Trophoblast cell (in vitro differentiated cells and primary cell): ENCODE results near the gene LDLRAP1.

Experiments used
- DNase-seq, 2 donors: peaks; one replicate each; pipeline ENCODE4 v3.0.0-alpha.2; 2016
- H2AFZ ChIP-seq: 2 replicates; pipeline ENCODE4 v1.6.1; 2013; ENCODE audit warnings: low read length, moderate library complexity, mild to moderate bottlenecking; ENCODE audit not compliant: insufficient read depth, poor library complexity
- H2AK5ac ChIP-seq: 2 replicates; pipeline ENCODE4 v1.6.1; 2013; ENCODE audit warnings: mild to moderate bottlenecking, low read length
- H2BK120ac ChIP-seq: 2 replicates; pipeline ENCODE4 v1.6.1; 2013; ENCODE audit warnings: low read length, mild to moderate bottlenecking, moderate library complexity; ENCODE audit not compliant: insufficient read depth, poor library complexity
- H2BK12ac ChIP-seq: 2 replicates; pipeline ENCODE4 v1.6.1; 2013; ENCODE audit warnings: mild to moderate bottlenecking, low read length, moderate library complexity
- H2BK5ac ChIP-seq: 2 replicates; pipeline ENCODE4 v1.6.1; 2013; ENCODE audit warnings: low read length, low read depth, moderate library complexity, mild to moderate bottlenecking; ENCODE audit not compliant: poor library complexity
- H3K14ac ChIP-seq: 2 replicates; pipeline ENCODE4 v1.6.1; 2013; ENCODE audit warnings: mild to moderate bottlenecking, low read length
- H3K18ac ChIP-seq: 2 replicates; pipeline ENCODE4 v1.6.1; 2013; ENCODE audit warnings: mild to moderate bottlenecking, low read length
- H3K23ac ChIP-seq: 2 replicates; pipeline ENCODE4 v1.6.1; 2013; ENCODE audit warnings: low read length
- H3K27ac ChIP-seq: 2 replicates; pipeline ENCODE4 v1.5.1; 2013; ENCODE audit warnings: low read depth, mild to moderate bottlenecking, inconsistent platforms, low read length, moderate library complexity
- H3K27me3 ChIP-seq: 2 replicates; pipeline ENCODE4 v1.6.1; 2013; ENCODE audit warnings: inconsistent platforms, mild to moderate bottlenecking, low read length, moderate library complexity; ENCODE audit not compliant: insufficient read depth
- H3K36me3 ChIP-seq, 2 experiments: 1 replicate in 1 of 2; 2 replicates in 1 of 2; pipeline ENCODE4 v1.6.1; 2013; ENCODE audit warnings: low read length in 2 of 2, mild to moderate bottlenecking in 2 of 2, moderate library complexity in 1 of 2; ENCODE audit not compliant: insufficient read depth in 2 of 2, control insufficient read depth in 1 of 2
- H3K4ac ChIP-seq: 2 replicates; pipeline ENCODE4 v1.6.1; 2013; ENCODE audit warnings: low read depth, mild to moderate bottlenecking, low read length, moderate library complexity
- H3K4me1 ChIP-seq, 2 experiments: 1 replicate in 1 of 2; 2 replicates in 1 of 2; pipeline ENCODE4 v1.6.1; 2013; ENCODE audit warnings: low read length in 2 of 2, mild to moderate bottlenecking in 2 of 2, moderate library complexity in 1 of 2; ENCODE audit not compliant: insufficient read depth in 2 of 2, control insufficient read depth in 1 of 2
- H3K4me2 ChIP-seq: 2 replicates; pipeline ENCODE4 v1.6.1; 2013; ENCODE audit warnings: inconsistent platforms, mild to moderate bottlenecking, low read length, moderate library complexity
- H3K4me3 ChIP-seq: 2 replicates; pipeline ENCODE4 v1.5.1; 2013; ENCODE audit warnings: mild to moderate bottlenecking, low read depth, low read length, inconsistent platforms
- H3K79me1 ChIP-seq: one replicate; pipeline ENCODE4 v1.6.1; 2013; ENCODE audit warnings: low read length
- H3K79me2 ChIP-seq: 2 replicates; pipeline ENCODE4 v1.6.1; 2013; ENCODE audit warnings: low read length, mild to moderate bottlenecking; ENCODE audit not compliant: control insufficient read depth, insufficient read depth, poor library complexity
- H3K9ac ChIP-seq: 2 replicates; pipeline ENCODE4 v1.6.1; 2013; ENCODE audit warnings: mild to moderate bottlenecking, low read length
- H3K9me3 ChIP-seq: 2 replicates; pipeline ENCODE4 v1.6.1; 2013; ENCODE audit warnings: low read depth, mild to moderate bottlenecking, control low read depth, inconsistent platforms, low read length; ENCODE audit not compliant: insufficient read depth
- H4K12ac ChIP-seq: 2 replicates; pipeline ENCODE4 v1.6.1; 2013; ENCODE audit warnings: low read depth, mild to moderate bottlenecking, low read length, moderate library complexity
- H4K8ac ChIP-seq: 2 replicates; pipeline ENCODE4 v1.6.1; 2013; ENCODE audit warnings: low read depth, mild to moderate bottlenecking, low read length, moderate library complexity
- H4K91ac ChIP-seq: one replicate; pipeline ENCODE4 v1.6.1; 2013; ENCODE audit warnings: low read depth, mild to moderate bottlenecking, low read length, moderate library complexity
- WGBS: extraction: QIAGEN DNeasy Blood & Tissue Kit; methylation state at CpG from one replicate; pipeline ENCODE4 v1.1.7; 2013; ENCODE audit warnings: missing lambda C conversion rate; ENCODE audit not compliant: insufficient read length, insufficient coverage; ENCODE audit errors: extremely low coverage; 5-methylcytosine and 5-hydroxymethylcytosine counted together

The LDLRAP1 gene

GRCh38 chr1:25517476-25518394 is 25.7 kb upstream of the LDLRAP1 start:
- no peak overlapping the region for H4K12ac ChIP-seq
- no peak overlapping the region for H3K23ac ChIP-seq
- H3K27ac ChIP-seq = no peak overlapping the region
- H3K9me3 ChIP-seq = peaks cover 4% of the 10 kb centered on the region
- H3K4me1 ChIP-seq = no peaks in the 10 kb centered on the region
- H3K4me3 ChIP-seq = no peak overlapping the region
- no peak overlapping the region for H3K4ac ChIP-seq
- H3K9ac ChIP-seq = no peak overlapping the region
- no peak overlapping the region for H2BK5ac ChIP-seq
- H2BK120ac ChIP-seq = no peak overlapping the region
- no peaks in the 10 kb centered on the region for H3K27me3 ChIP-seq
- no peak overlapping the region for H3K4me2 ChIP-seq
- DNase-seq = peak in 1 of 2 donors; percentile 30
- H4K8ac ChIP-seq = no peak overlapping the region
- no peak overlapping the region for H3K14ac ChIP-seq
- no peak overlapping the region for H4K91ac ChIP-seq
- H2AK5ac ChIP-seq = no peak overlapping the region
- H3K36me3 ChIP-seq = no peaks in the 10 kb centered on the region
- H3K18ac ChIP-seq = no peak overlapping the region
- whole genome bisulfite sequencing = no CpG with 5 or more reads among the region's 33 CpGs
- H2AFZ ChIP-seq = no peak overlapping the region
- no peaks in the 10 kb centered on the region for H3K79me1 ChIP-seq
- H2BK12ac ChIP-seq = no peak overlapping the region
- H3K79me2 ChIP-seq = no peaks in the 10 kb centered on the region

GRCh38 chr1:25519624-25520023 is 23.8 kb upstream of the LDLRAP1 start:
- Histone ChIP-seq H2BK5ac (no peak overlapping the region), H3K4me2 (no peak overlapping the region), H2AFZ (no peak overlapping the region), H3K79me2 (no peaks in the 10 kb centered on the region), H3K4me3 (no peak overlapping the region), H4K12ac (no peak overlapping the region), H4K91ac (no peak overlapping the region), H3K27ac (no peak overlapping the region), H3K36me3 (no peaks in the 10 kb centered on the region), H3K9me3 (peaks cover 4% of the 10 kb centered on the region), H3K27me3 (no peaks in the 10 kb centered on the region), H3K23ac (no peak overlapping the region), H3K14ac (no peak overlapping the region), H4K8ac (no peak overlapping the region), H2BK120ac (no peak overlapping the region), H3K18ac (no peak overlapping the region), H3K4me1 (no peaks in the 10 kb centered on the region), H2BK12ac (no peak overlapping the region), H2AK5ac (no peak overlapping the region), H3K79me1 (no peaks in the 10 kb centered on the region), H3K9ac (no peak overlapping the region), H3K4ac (no peak overlapping the region)
- WGBS = no CpG with 5 or more reads among the region's 5 CpGs
- DNase-seq = no peak

GRCh38 chr1:25520446-25521061 is 22.9 kb upstream of the LDLRAP1 start:
- Histone ChIP-seq H2BK120ac (no peak overlapping the region), H3K4me1 (no peaks in the 10 kb centered on the region), H3K18ac (no peak overlapping the region), H2BK5ac (no peak overlapping the region), H3K4me3 (no peak overlapping the region), H3K23ac (no peak overlapping the region), H2BK12ac (no peak overlapping the region), H3K14ac (no peak overlapping the region), H2AFZ (no peak overlapping the region), H3K36me3 (no peaks in the 10 kb centered on the region), H4K91ac (no peak overlapping the region), H2AK5ac (no peak overlapping the region), H4K12ac (no peak overlapping the region), H3K4ac (no peak overlapping the region), H3K4me2 (no peak overlapping the region), H3K79me2 (no peaks in the 10 kb centered on the region), H3K79me1 (no peaks in the 10 kb centered on the region), H3K9ac (no peak overlapping the region), H3K9me3 (no peaks in the 10 kb centered on the region), H3K27me3 (no peaks in the 10 kb centered on the region), H4K8ac (no peak overlapping the region), H3K27ac (no peak overlapping the region)
- no CpG with 5 or more reads among the region's 4 CpGs for WGBS
- DNase-seq = peak; percentile 35 to 77

GRCh38 chr1:25522031-25522655 is 21.3 kb upstream of the LDLRAP1 start:
- no peaks in the 10 kb centered on the region for H3K79me2 ChIP-seq
- no peak for DNase-seq
- H3K23ac ChIP-seq = no peak overlapping the region
- no peak overlapping the region for H2BK12ac ChIP-seq
- no peak overlapping the region for H2AFZ ChIP-seq
- H2AK5ac ChIP-seq = no peak overlapping the region
- no peak overlapping the region for H2BK120ac ChIP-seq
- no peak overlapping the region for H3K4ac ChIP-seq
- H3K4me2 ChIP-seq = no peak overlapping the region
- no peak overlapping the region for H2BK5ac ChIP-seq
- H3K4me3 ChIP-seq = no peak overlapping the region
- H3K18ac ChIP-seq = no peak overlapping the region
- no peak overlapping the region for H4K8ac ChIP-seq
- no CpG with 5 or more reads among the region's 5 CpGs for WGBS
- no peaks in the 10 kb centered on the region for H3K36me3 ChIP-seq
- no peaks in the 10 kb centered on the region for H3K79me1 ChIP-seq
- H3K4me1 ChIP-seq = no peaks in the 10 kb centered on the region
- H3K9ac ChIP-seq = no peak overlapping the region
- no peaks in the 10 kb centered on the region for H3K9me3 ChIP-seq
- H4K12ac ChIP-seq = no peak overlapping the region
- H4K91ac ChIP-seq = no peak overlapping the region
- no peak overlapping the region for H3K27ac ChIP-seq
- no peaks in the 10 kb centered on the region for H3K27me3 ChIP-seq
- no peak overlapping the region for H3K14ac ChIP-seq
